Right atrium auricular region (tissue), 2 donors: ENCODE data around the gene PLEKHA7. TPM values are rescaled to one million over a fixed set of nuclear protein-coding genes. Genes with fewer than 3 reads are reported as not detected.
A peak's percentile ranks its signal among the peaks of the same experiment; 100 is the strongest.

Source experiments
- DNase-seq: peaks from one replicate; pipeline ENCODE4 v3.0.0-alpha.2; 2019; ENCODE audit warnings: low spot score
- H3K27ac ChIP-seq, 2 donors: fragments of 200-600 bp; sonication (generic); 1 replicate in 1 of 2; 2 replicates in 1 of 2; pipeline ENCODE4 v1.5.1; 2016 to 2019
- H3K27me3 ChIP-seq, 2 donors: fragments of 200-600 bp; sonication (generic); one replicate each; pipeline versions ENCODE4 v1.5.1 to v1.6.0; 2017 to 2019
- H3K36me3 ChIP-seq: fragments of 200-600 bp; sonication (generic); one replicate; pipeline ENCODE4 v1.5.1; 2016
- H3K4me1 ChIP-seq, 2 donors: fragments of 200-600 bp; sonication (generic); one replicate each; pipeline versions ENCODE4 v1.5.1 to v1.6.0; 2017 to 2019
- H3K4me3 ChIP-seq, 2 donors: fragments of 200-600 bp; sonication (generic); 1 replicate in 1 of 2; 2 replicates in 1 of 2; pipeline ENCODE4 v1.5.1; 2017 to 2019; ENCODE audit warnings: mild to moderate bottlenecking in 1 of 2, moderate library complexity in 1 of 2
- H3K9me3 ChIP-seq, 2 donors: fragments of 200-600 bp; sonication (generic); one replicate each; pipeline ENCODE4 v1.5.1; 2019
- total RNA-seq, 2 donors: library from RNA; depleted of rRNA; stranded (reverse); fragments of >200 nt; gene quantifications; one replicate each; pipeline ENCODE4 v1.1.0, GENCODE V29; 2016
- TF ChIP-seq, protein P1 (sequence below), 2 donors: fragments of 200-600 bp; sonication (generic); IDR thresholded peaks; one replicate each; pipeline ENCODE4 v1.5.1; 2019; ENCODE audit warnings: antibody characterized with exemption in 2 of 2

Gene PLEKHA7
- total RNA-seq, 2 donors from 2014 or later, result 18.8 to 24.6 TPM

DNA sequence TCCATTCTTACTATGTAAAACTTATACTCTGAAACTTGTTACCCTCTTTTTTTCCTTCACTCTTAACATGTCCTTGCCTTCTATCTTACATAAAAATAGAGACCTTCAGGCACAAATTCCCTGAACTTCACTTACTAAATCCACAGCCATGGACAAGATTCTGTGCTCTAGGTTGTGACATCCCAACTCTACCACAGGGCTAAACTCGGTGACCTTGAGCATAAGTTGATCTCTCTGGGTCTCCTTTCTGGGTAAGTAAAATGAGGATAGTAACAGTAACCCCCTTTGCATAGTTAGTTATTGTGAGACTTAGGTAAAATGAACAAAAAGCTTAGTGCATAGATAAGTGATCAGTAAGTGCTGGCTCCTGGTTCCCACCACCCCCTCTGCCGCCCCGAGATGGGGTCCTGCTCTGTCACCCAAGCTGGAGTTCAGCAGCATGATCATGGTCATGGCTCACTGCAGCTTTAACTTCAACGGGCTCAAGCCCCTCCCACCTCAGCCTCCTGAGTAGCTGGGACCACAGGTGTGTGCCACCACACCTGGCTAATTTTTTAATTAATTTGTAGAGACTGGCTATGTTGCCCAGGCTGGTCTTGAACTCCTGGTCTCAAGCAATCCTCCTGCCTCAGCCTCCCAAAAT, 255.7 kb downstream of the PLEKHA7 start:
- DNase-seq, result no peak
- TF ChIP-seq, protein P1, sequence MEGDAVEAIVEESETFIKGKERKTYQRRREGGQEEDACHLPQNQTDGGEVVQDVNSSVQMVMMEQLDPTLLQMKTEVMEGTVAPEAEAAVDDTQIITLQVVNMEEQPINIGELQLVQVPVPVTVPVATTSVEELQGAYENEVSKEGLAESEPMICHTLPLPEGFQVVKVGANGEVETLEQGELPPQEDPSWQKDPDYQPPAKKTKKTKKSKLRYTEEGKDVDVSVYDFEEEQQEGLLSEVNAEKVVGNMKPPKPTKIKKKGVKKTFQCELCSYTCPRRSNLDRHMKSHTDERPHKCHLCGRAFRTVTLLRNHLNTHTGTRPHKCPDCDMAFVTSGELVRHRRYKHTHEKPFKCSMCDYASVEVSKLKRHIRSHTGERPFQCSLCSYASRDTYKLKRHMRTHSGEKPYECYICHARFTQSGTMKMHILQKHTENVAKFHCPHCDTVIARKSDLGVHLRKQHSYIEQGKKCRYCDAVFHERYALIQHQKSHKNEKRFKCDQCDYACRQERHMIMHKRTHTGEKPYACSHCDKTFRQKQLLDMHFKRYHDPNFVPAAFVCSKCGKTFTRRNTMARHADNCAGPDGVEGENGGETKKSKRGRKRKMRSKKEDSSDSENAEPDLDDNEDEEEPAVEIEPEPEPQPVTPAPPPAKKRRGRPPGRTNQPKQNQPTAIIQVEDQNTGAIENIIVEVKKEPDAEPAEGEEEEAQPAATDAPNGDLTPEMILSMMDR (IDR thresholded peaks at IDR 0.05), result no peak
- H3K4me3 ChIP-seq, result no peak overlapping the region
- H3K27ac ChIP-seq, result peak overlapping the region in 1 of 2 donors; percentile 14
- no peaks in the 10 kb centered on the region for H3K9me3 ChIP-seq
- H3K27me3 ChIP-seq, result no peaks in the 10 kb centered on the region
- peaks cover 45% of the 10 kb centered on the region for H3K36me3 ChIP-seq
- no peaks in the 10 kb centered on the region for H3K4me1 ChIP-seq

DNA sequence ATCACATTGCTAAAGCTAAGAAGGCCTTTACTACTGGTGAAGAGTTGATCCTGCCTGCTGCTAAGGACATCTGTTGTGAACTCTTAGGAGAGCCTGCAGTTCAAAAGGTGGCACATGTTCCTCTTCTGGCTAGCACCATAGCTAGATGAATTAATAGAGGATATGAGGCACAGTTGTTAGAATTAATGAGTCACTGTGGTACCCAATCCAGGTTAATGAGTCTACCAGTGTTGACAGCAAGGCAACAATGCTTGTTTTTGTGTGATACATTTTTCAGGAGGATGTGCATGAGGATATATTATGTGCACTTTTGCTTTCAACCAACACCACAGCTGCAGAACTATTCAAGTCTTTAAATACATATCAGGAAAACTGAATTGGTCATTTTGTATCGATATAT, 263.8 kb downstream of the PLEKHA7 start:
- peaks cover 90% of the 10 kb centered on the region for H3K36me3 ChIP-seq
- TF ChIP-seq, protein P1 (IDR thresholded peaks at IDR 0.05), result no peak

DNA sequence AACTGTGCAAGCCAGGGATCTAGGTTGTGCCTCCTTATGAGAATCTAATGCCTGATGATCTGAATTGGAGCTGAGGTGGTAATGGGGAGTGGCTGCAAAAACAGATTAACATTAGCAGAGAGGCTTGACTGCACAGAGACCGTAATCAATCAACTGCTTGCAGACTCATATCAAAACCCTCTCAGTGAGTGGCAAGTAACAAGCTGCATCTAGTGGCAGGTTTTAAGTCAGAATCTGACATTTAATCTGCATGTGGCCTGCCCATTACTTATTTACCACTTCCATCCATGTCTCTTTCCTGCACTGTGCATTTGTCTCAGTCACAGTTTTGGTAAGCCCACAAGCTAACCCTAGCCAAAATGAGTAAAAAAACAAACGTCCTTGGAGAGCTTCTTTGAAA, 264.5 kb downstream of the PLEKHA7 start:
- no peaks in the 10 kb centered on the region for H3K9me3 ChIP-seq
- H3K36me3 ChIP-seq, result peaks cover 90% of the 10 kb centered on the region
- no peak overlapping the region for H3K4me3 ChIP-seq
- TF ChIP-seq, protein P1 (IDR thresholded peaks at IDR 0.05), result no peak
- DNase-seq, result no peak
- no peak overlapping the region for H3K27ac ChIP-seq
- H3K4me1 ChIP-seq, result peaks cover 0 to 24% of the 10 kb centered on the region in 2 donors
- no peaks in the 10 kb centered on the region for H3K27me3 ChIP-seq

More for the DNA sequence above, 263.8 kb downstream of the PLEKHA7 start:
- Histone ChIP-seq H3K4me1 (peaks cover 0 to 17% of the 10 kb centered on the region in 2 donors), H3K9me3 (no peaks in the 10 kb centered on the region), H3K27ac (no peak overlapping the region), H3K27me3 (no peaks in the 10 kb centered on the region), H3K4me3 (no peak overlapping the region)
- no peak for DNase-seq

DNA sequence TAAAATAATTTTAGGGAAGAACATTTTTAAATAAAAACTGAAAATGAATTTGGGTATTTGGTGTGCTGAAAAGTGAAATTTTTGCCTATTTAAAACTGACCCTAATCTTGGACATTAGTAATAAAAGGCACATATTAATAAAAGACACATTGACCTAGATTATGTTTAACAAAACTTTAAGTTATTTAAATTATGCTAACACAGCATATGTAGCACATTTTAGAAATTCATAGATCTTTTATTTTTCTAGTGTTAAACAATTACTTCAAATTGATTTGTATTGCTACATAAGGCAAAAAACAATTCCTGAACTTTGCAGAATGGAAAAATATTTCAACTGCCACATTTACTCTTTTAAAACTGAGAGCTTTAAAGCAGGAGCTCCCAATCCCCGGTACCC, 265.1 kb downstream of the PLEKHA7 start:
- no peak for DNase-seq
- Histone ChIP-seq H3K27me3 (no peaks in the 10 kb centered on the region), H3K4me1 (peaks cover 0 to 27% of the 10 kb centered on the region in 2 donors), H3K27ac (no peak overlapping the region), H3K36me3 (peaks cover 91% of the 10 kb centered on the region), H3K9me3 (no peaks in the 10 kb centered on the region), H3K4me3 (no peak overlapping the region)
- TF ChIP-seq, protein P1 (IDR thresholded peaks at IDR 0.05), result no peak

DNA sequence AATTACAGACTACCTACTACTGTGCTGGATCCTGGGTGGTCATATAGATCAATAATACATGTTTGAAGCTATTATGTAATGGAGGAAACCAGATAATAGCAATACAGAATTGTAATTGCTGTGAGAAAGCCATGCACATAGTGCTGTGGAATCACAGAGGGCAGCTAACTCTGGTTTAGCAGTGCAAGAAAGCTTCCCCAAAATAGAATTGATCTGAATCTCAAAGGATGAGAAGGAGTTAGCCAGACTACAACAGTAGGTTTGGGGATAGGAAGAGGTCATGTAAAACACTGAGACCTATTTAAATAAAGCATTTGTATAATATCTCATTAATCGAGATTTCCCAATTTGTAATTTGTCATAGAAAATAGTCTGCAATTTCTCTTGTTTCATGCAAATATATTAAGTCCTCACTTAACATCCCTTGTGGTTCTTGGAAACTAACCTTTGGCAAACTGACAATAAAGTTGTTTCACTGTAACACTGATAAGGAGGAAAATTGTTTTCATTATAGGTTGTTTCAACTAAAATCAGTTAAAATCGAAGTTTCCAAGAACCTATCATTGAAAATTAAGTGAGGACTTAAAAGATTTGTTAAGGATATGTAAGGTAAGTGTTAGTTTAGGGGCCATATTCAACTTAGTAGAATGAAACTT, 268.1 kb downstream of the PLEKHA7 start:
- no peak for DNase-seq
- H3K4me1 ChIP-seq, result peaks cover 0 to 52% of the 10 kb centered on the region in 2 donors
- H3K9me3 ChIP-seq, result no peaks in the 10 kb centered on the region
- peaks cover 62% of the 10 kb centered on the region for H3K36me3 ChIP-seq
- no peaks in the 10 kb centered on the region for H3K27me3 ChIP-seq
- TF ChIP-seq, protein P1 (IDR thresholded peaks at IDR 0.05), result no peak
- H3K4me3 ChIP-seq, result no peak overlapping the region
- H3K27ac ChIP-seq, result no peak overlapping the region
